Ectodermal cell (in vitro differentiated cells): ENCODE measurements around the gene BCL11B.

Experiments used
- H3K27ac ChIP-seq: 2 replicates; pipeline ENCODE4 v1.7.0; 2013; ENCODE audit warnings: mild to moderate bottlenecking, low read depth, low read length; ENCODE audit not compliant: insufficient read depth, poor library complexity, severe bottlenecking
- H3K27me3 ChIP-seq: 2 replicates; pipeline ENCODE4 v1.7.0; 2013; ENCODE audit warnings: mild to moderate bottlenecking, low read length; ENCODE audit not compliant: insufficient read depth, control insufficient read depth, poor library complexity, severe bottlenecking
- H3K36me3 ChIP-seq: one replicate; pipeline ENCODE4 v1.7.0; 2013; ENCODE audit warnings: low read length; ENCODE audit not compliant: control insufficient read depth, insufficient read depth
- H3K4me1 ChIP-seq: one replicate; pipeline ENCODE4 v1.7.0; 2013; ENCODE audit warnings: low read length; ENCODE audit not compliant: control insufficient read depth, insufficient read depth
- H3K4me3 ChIP-seq: 2 replicates; pipeline ENCODE4 v1.7.0; 2013; ENCODE audit warnings: low read depth, low read length, control low read depth; ENCODE audit not compliant: insufficient read depth
- H3K9me3 ChIP-seq: 2 replicates; pipeline ENCODE4 v1.7.0; 2013; ENCODE audit warnings: mild to moderate bottlenecking, low read length, moderate library complexity; ENCODE audit not compliant: control insufficient read depth
- WGBS, 2 experiments: methylation state at CpG; one replicate each; pipeline ENCODE4 v1.1.7; 2013; ENCODE audit warnings: missing lambda C conversion rate in 2 of 2; 5-methylcytosine and 5-hydroxymethylcytosine counted together

BCL11B gene

GRCh38 chr14:99253890-99254289 is 18.1 kb downstream of the BCL11B start:
- Histone ChIP-seq H3K4me1 (no peaks in the 10 kb centered on the region), H3K27me3 (peaks cover 10% of the 10 kb centered on the region), H3K36me3 (no peaks in the 10 kb centered on the region), H3K4me3 (no peak overlapping the region), H3K27ac (no peak overlapping the region), H3K9me3 (no peaks in the 10 kb centered on the region)
- 85 to 89% methylated on average over 7 of the region's 7 CpGs for WGBS, 2 experiments

DNA sequence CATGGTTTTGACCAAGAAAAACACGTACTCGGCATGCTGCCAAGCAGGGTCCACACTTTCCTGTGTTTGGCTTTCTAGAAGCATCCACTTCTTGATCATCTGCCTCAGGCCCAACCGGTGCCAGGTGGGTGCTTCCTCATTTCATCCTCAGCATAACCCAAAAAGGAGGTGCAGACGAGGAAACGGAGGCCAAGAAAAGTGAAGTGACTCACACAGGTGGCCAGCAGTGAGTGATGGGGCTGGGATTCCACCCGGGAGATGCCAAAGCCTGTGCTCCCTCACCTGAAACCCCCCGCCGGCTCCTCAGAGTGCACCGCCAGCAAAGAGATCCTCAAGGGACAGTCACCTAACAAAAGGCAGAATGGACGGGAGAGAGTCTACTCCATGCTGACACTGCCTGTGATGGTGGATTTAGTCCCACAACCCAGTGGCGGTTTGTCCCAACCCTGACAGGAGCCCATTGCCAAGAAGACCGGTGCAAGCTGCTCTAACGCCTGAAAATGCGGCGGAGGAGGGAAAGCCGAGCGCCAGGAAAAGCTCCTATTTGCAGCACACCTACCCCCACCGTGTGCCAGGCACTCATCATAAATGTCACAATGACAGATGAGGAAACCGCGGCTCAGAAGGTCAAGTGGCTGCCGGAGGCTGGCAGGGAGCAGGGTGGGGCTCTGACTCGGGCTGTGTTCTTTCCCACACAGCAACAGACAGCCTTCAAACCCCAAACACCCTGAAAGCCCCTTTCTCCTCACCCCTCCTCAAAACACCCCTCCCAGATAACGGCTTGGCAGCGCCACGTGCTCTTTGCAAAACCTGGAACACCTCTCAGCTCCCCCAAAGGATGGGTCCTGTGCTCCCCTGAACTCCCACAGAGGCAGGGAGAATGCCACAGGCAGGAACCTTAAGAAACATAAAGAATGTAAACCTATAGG is 18.8 kb downstream of the BCL11B start:
- Histone ChIP-seq H3K27me3 (peaks cover 15% of the 10 kb centered on the region), H3K36me3 (no peaks in the 10 kb centered on the region), H3K9me3 (no peaks in the 10 kb centered on the region), H3K4me1 (no peaks in the 10 kb centered on the region), H3K4me3 (no peak overlapping the region), H3K27ac (no peak overlapping the region)
- WGBS, 2 experiments, result 86% methylated on average over 25 of the region's 25 CpGs

DNA sequence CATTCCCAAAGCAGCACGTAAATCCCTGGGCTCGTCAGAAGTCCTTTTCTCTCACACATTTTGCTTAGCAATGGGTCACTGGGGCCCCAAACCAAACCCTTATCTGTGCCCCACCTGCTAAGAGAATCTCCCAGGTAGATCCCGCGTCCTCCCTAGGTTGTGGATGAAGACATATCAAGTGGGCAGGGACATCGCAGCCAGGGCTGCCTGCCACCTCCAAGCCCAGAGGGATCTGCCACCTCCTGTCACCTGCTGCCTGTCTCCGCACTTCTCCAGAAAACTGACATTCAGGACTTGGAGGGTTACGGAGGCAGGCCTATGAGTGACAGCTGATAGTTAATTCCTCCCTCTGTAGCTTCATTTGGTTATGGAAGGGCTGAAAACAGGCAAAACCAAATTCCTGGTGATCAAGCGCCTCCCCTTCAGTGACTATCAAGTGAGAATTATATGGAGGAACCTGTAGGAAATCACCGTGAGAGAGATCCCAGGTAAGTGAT is 19.5 kb downstream of the BCL11B start:
- WGBS, 2 experiments, result 78 to 81% methylated on average over 9 of the region's 9 CpGs
- H3K36me3 ChIP-seq, result no peaks in the 10 kb centered on the region
- H3K9me3 ChIP-seq, result no peaks in the 10 kb centered on the region
- H3K27me3 ChIP-seq, result peaks cover 17% of the 10 kb centered on the region
- H3K4me3 ChIP-seq, result no peak overlapping the region
- H3K4me1 ChIP-seq, result no peaks in the 10 kb centered on the region
- no peak overlapping the region for H3K27ac ChIP-seq

GRCh38 chr14:99251721-99252120 is 20.3 kb downstream of the BCL11B start:
- no peak overlapping the region for H3K27ac ChIP-seq
- H3K9me3 ChIP-seq, result no peaks in the 10 kb centered on the region
- WGBS, 2 experiments, result 86 to 89% methylated on average over 2 of the region's 2 CpGs
- no peak overlapping the region for H3K4me3 ChIP-seq
- no peaks in the 10 kb centered on the region for H3K4me1 ChIP-seq
- no peaks in the 10 kb centered on the region for H3K36me3 ChIP-seq
- H3K27me3 ChIP-seq, result peaks cover 24% of the 10 kb centered on the region

- Histone ChIP-seq H3K27me3 (peaks cover 34% of the 10 kb centered on the region), H3K4me3 (no peak overlapping the region), H3K36me3 (no peaks in the 10 kb centered on the region), H3K9me3 (no peaks in the 10 kb centered on the region), H3K27ac (no peak overlapping the region), H3K4me1 (no peaks in the 10 kb centered on the region)
- 94% methylated on average over 5 of the region's 5 CpGs for WGBS, 2 experiments
Observed at GRCh38 chr14:99250636-99251208, 21.3 kb downstream of the BCL11B start.

DNA sequence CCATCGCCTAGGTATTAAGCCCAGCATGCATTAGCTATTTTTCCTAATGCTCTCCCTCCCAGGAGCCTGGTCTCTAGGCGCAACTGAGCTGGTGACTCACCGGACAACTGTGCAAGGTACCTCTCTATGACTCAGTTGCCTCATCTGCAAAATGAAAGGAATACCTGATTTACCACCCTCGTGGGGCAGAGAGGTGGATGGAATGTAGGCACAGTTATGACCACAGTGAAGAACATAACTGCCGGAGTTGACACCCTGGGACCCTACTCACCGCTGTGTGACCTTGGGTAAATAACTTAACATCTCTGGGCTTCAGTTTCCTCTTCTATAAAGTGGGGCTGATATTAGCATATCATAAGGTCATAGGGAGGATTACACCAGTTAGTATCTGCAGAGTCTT is 22.6 kb downstream of the BCL11B start:
- no peaks in the 10 kb centered on the region for H3K36me3 ChIP-seq
- H3K4me3 ChIP-seq, result no peak overlapping the region
- 95% methylated on average over 6 of the region's 6 CpGs for WGBS, 2 experiments
- H3K9me3 ChIP-seq, result no peaks in the 10 kb centered on the region
- no peak overlapping the region for H3K27ac ChIP-seq
- H3K4me1 ChIP-seq, result no peaks in the 10 kb centered on the region
- H3K27me3 ChIP-seq, result peaks cover 48% of the 10 kb centered on the region

- H3K27ac ChIP-seq, result no peak overlapping the region
- no peaks in the 10 kb centered on the region for H3K36me3 ChIP-seq
- peaks cover 54% of the 10 kb centered on the region for H3K27me3 ChIP-seq
- H3K4me1 ChIP-seq, result no peaks in the 10 kb centered on the region
- H3K4me3 ChIP-seq, result no peak overlapping the region
- no peaks in the 10 kb centered on the region for H3K9me3 ChIP-seq
- 61% methylated on average over 5 of the region's 5 CpGs for WGBS, 2 experiments
Observed at GRCh38 chr14:99248761-99249171, 23.2 kb downstream of the BCL11B start.

GRCh38 chr14:99247772-99248171 is 24.2 kb downstream of the BCL11B start:
- no peak overlapping the region for H3K4me3 ChIP-seq
- 88 to 90% methylated on average over 6 of the region's 6 CpGs for WGBS, 2 experiments
- H3K36me3 ChIP-seq, result no peaks in the 10 kb centered on the region
- H3K27ac ChIP-seq, result no peak overlapping the region
- no peaks in the 10 kb centered on the region for H3K9me3 ChIP-seq
- peaks cover 59% of the 10 kb centered on the region for H3K27me3 ChIP-seq
- no peaks in the 10 kb centered on the region for H3K4me1 ChIP-seq

DNA sequence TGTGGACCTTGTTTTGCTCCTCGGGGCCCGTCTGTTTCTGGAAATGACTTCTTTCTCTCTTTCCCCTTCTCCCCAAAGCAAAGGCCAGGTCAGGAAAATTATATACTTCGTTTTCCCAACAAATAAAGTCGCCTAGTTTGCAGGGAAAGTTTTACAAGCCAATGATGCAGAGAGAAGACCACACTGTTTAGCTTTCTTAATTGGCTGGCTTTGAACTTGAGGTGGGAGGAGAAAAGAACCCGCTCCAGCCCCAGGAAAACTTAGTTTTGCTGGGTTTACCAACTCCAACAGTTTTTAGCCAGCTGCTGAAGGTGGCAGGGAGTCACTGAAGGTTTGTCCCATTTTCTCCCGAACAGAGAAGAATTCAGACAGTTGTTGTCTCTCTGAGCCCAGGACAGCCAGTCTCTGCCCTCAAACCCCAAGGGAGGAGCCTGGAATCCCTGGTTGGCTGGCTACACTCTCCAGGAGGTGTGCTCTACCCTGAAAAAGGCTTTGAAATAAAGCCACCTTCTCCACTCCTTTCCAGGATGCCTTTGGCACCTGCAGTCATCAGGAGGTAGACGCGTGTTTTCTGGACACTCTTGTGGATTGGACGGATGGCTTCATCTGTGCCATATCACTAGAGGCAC is 24.8 kb downstream of the BCL11B start:
- Histone ChIP-seq H3K4me1 (no peaks in the 10 kb centered on the region), H3K4me3 (no peak overlapping the region), H3K36me3 (no peaks in the 10 kb centered on the region), H3K27me3 (peaks cover 62% of the 10 kb centered on the region), H3K27ac (no peak overlapping the region), H3K9me3 (no peaks in the 10 kb centered on the region)
- 46% methylated on average over 9 of the region's 9 CpGs for WGBS, 2 experiments

DNA sequence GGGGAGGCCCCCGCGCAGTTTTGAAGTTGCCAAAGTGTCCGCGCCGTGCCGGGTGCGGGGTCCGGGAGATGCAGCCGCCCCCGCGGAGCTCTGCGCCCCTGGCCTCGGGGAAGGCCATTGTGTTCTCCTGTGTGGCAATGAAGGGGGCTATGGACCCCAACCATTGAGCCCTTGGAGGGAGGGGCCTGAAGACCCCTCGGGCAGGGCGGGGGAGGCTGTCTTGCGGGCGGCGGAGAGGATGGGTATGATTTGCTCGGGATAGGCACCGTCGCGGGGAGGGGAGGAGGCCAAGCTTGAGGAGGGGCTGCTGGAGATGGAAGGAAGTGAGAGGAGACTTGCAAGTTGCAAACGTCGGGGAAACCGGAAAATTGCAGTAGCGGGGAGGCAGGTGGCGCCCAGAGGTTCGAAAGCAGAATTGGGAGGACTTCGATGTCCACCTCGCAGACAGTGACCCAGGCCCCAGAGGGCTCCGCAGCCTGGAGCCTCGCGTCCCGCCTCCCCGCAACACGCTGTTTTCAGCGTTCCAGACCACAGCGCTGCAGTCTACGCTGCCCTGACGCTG is 25.4 kb downstream of the BCL11B start:
- H3K9me3 ChIP-seq, result no peaks in the 10 kb centered on the region
- WGBS, 2 experiments, result 1% methylated on average over 40 of the region's 40 CpGs
- H3K4me3 ChIP-seq, result peak overlapping the region; percentile 49
- no peaks in the 10 kb centered on the region for H3K36me3 ChIP-seq
- H3K27ac ChIP-seq, result no peak overlapping the region
- peaks cover 65% of the 10 kb centered on the region for H3K27me3 ChIP-seq
- no peaks in the 10 kb centered on the region for H3K4me1 ChIP-seq
